T-helper 1 cell treated with Interleukin-12 subunit alpha and Interleukin-12 subunit beta and Interleukin-4 antibody, amounts not matched to agents 30 ng/mL and 1 ng/mL, for 36 hours (primary cell): ENCODE data around the gene SLC25A25. TPM values are rescaled to one million over a fixed set of nuclear protein-coding genes. Genes with fewer than 3 reads are reported as not detected.
"Not testable (repeated sequence)": the region's sequence is repeated elsewhere in the genome, so short reads cannot be mapped to it uniquely, and the experiment has no call there.

Source experiments
- intact Hi-C: fragments of 100-400 bp; cut with micrococcal nuclease; formaldehyde crosslinking; loops from one replicate; pipeline ENCODE4 v1.15.1; 2024
- total RNA-seq: library from RNA; stranded (reverse); gene quantifications from 2 replicates; pipeline ENCODE4 v1.2.3, GENCODE V29; 2022

SLC25A25 gene
- total RNA-seq, 1 donor from 2014 or later: 13.9 TPM

GRCh38 chr9:128123451-128124080, 55.5 kb downstream of the SLC25A25 start:
- intact Hi-C loops: no loop called here

GRCh38 chr9:128124451-128124850, 56.4 kb downstream of the SLC25A25 start:
- intact Hi-C loops: no loop called here

- intact Hi-C loops: loop anchor here (5.0 kb wide), 6 partner anchors 77 to 728 kb away; partner anchors contain the start of genes CDK9, DNM1, LRSAM1 and RPL12
Measured at GRCh38 chr9:128124873-128125579, 57.0 kb downstream of the SLC25A25 start.

DNA sequence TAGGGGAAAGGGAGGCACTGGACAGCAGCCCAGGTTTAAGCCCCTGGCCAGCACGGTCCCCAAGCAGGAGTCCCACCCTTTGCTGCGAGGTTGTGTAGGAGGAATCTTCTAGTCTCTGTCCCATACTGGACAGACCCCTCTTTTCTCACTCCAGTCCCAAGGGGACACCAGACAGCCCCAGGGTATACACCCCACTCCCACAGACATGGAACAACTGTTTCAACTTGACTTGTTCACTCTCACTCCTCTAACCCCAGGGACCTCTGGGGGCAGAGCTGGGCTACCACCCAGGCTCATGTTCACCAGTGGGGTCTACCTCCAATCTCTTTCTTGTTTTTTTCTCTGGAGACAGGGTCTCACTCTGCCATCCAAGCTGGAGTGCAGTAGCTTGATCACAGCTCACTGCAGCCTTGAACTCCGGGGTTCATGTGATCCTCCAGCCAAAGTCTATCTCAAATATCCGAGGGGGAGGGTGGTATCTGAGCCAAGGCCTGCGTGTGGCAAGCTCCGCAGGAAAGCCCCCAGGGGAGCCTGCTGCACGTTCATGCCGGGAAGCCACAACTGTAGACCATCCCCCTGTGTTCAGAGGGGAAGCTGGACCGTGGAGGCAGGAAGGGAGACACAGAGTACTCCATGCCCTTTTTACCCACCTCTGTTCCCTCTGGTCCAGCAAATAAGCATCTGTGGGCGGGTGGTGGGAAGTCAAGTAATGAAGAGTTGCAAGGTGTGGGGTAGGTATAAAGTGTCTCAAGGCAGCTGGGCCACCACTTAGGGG, 57.7 kb downstream of the SLC25A25 start:
- intact Hi-C loops: loop anchor here (2.0 to 5.0 kb wide), 7 partner anchors 77 to 728 kb away; partner anchors contain the start of genes CDK9, COQ4, DNM1 and LRSAM1

DNA sequence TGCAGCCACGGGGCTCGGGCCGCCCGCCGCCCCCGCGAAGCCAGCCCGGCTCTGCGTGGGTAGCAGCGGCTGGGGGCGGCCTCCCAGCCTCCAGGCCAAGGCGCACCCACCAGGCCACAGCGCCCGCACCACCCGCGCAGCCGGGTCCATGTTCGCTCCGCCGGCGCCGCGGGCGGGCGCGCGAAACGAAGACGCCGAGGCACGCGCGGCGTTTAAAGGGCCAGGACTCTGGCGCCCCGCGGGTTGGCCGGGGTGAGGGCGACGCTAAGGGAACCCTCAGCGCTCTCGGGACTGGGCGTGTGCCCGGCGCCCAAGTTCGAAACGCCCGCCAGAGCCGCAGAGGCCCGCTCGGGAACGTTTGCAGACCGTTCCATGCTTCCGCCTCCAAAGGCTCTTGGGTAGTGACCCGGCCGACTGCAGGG, 59.5 kb downstream of the SLC25A25 start, which contains the start of gene PTGES2:
PTGES2 (minus strand) TSS at position 162 of the 422 bp plus-strand sequence; CDS start at position 150, 12 bp downstream.
- intact Hi-C loops: loop anchor here (1.0 to 5.0 kb wide), 9 partner anchors 10 to 730 kb away; partner anchors contain the start of genes CDK9, COQ4, DNM1 and DPM2

DNA sequence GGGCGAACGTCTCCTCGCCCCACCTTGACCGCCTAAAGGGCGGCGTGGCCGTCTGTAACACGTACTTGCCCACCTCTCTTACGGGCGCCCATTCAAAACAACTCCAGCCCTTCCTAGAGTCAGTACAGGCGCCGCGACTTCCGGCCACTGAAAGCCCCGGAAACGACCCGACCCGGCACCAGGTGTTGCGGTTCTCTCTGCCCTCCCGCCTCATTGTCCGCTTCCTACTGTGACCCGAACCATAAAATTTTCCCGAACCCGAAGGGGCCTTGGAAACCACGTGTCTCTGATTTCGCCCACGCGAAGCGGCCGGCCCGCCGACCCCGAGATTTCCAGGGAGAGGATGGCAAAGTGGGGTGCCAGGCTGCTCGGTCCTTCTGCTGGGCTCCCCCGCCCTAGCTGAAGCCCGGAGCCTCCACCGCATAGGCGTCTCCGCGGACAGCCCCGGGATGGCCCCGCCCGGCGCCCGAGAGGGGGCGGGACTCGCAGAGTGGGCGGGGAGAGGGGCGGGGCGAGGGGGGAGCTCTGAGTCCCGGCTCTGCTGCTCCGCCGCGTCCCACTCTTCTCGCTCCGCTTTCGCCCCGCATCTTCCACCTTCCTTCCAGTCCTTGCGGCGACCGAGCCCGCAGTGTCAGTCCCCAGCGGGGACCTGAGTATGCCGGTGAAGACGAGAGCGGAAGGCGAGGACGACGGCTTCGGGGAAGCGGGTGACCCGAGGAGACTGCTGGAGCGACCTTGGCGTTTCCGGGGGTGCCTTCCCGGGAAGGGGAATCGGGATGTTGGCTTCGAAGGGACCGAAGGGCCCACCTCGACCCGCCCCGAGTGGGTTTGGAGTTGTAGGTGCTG, 60.2 kb downstream of the SLC25A25 start:
- intact Hi-C loops: loop anchor here (1.0 to 5.0 kb wide), 18 partner anchors 11 to 731 kb away; partner anchors contain the start of genes BBLN, CDK9, COQ4 and DNM1

- intact Hi-C loops: loop anchor here (1.0 to 5.0 kb wide), 15 partner anchors 13 to 732 kb away; partner anchors contain the start of genes BBLN, CDK9, DNM1 and LRSAM1
Measured at GRCh38 chr9:128128836-128129590, 61.0 kb downstream of the SLC25A25 start.

DNA sequence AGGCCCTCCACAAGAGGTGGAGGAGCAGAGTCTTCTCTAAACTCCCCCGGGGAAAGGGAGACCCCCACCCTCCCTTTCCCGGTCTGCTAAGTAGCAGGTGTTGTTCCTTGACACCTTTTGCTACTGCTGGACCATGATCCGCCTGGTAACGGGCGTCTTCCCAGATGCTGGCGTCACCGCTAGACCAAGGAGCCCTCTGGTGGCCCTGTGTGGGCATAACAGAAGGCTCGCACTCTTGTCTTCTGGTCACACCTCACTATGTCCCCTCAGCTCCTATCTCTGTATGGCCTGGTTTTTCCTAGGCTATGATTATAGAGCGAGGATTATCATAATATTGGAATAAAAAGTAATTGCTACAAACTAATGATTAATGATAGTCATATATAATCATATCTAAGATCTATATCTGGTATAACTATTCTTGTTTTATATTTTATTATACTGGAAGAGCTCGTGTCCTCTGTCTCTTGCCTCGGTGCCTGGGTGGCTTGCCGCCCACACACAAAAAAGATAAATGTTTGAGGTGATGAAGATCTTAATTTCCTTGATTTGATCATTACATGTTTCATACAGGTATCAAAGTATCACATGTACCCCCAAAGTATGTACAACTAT, 62.1 kb downstream of the SLC25A25 start:
- intact Hi-C loops: loop anchor here (5.0 kb wide), 6 partner anchors 72 to 733 kb away; partner anchors contain the start of genes CDK9, DNM1, LRSAM1 and RPL12

DNA sequence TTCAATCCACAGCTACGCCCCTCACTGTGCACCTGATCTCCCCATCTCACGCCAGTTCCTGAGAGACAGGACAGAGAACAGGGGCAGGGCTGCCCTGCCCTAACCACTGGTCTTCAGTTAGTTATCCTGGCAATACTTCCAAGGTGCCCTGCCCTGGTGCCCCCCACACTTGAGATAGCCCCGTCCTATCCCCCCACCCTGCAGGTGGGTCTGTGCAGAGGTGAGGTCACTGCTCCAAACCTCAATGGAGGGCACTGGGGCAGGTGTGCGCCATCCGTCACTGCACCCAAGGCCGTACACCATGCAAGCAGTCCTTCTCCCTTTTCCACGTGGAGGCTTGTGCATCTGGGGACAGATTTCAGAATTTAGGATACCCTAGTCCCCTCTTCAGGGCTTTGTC, 62.6 kb downstream of the SLC25A25 start:
- intact Hi-C loops: not testable (repeated sequence)

- intact Hi-C loops: not testable (repeated sequence)
Measured at GRCh38 chr9:128131346-128131745, 63.3 kb downstream of the SLC25A25 start.

DNA sequence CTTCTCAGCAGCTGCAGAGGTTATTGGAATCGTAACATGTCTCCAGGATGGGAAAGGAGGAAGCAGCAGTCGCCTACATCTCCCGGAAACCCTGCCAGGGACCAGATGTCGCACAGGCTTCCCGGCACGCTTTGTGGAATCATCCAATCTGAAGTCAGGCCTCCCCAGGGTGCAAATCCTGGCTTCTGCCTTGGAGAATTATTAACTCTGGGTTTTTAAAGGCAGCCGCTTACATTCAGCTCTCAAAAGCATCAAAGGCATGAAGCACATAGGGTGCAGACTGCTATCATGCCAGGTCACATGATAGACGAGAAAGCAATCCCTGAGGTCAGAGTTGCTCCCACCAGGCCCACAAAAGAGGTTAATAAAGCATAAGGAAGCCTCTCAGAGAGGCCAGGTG, 64.1 kb downstream of the SLC25A25 start:
- intact Hi-C loops: not testable (repeated sequence)

DNA sequence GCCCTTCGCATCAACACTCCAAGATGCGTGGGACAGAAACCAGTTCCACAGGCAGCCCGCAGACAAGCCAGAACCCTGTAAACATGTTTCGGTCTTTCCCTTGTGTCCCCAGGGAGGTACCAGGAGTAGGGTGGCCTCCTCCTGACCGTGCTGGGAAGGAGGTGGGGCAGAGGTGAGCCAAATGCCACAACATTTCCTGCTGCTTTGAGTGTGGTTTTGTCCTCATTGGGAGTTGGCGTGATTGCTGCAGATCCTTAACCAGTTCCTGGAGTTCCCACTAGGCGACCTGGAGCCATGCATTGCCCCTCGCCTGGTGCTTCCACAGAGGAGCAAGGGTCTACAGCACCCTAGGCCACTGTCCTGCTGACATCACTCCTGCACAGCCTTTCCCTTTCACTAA, 67.5 kb downstream of the SLC25A25 start:
- intact Hi-C loops: not testable (repeated sequence)

GRCh38 chr9:128136816-128137793, 69.1 kb downstream of the SLC25A25 start:
- intact Hi-C loops: no loop called here

- intact Hi-C loops: no loop called here
Measured at GRCh38 chr9:128138001-128138400, 70.0 kb downstream of the SLC25A25 start.

- intact Hi-C loops: no loop called here
Measured at GRCh38 chr9:128139621-128140020, 71.6 kb downstream of the SLC25A25 start.

- intact Hi-C loops: loop anchor here (1.0 kb wide), 1 partner anchor 13 kb away; no protein-coding TSS in a partner anchor
Measured at GRCh38 chr9:128141604-128142003, 73.6 kb downstream of the SLC25A25 start.

DNA sequence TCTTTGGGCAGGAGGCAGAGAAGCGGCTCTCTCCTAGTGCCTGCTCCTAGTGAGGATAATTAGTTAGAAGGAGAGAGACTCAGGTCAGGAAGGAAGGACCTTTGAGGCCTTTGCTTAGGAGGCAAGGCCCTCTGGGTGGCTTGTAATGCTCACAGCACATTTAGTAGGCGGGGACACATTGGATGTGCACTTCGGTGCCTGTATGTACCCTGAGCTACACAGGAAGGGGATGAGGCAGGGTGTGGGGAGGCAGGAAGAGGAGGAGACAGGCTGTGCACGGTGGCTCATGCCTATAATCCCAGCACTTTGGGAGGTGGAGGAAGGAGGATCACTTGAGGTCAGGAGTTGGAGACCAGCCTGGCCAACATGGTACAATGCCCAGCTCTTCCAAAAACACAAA, 74.0 kb downstream of the SLC25A25 start:
- intact Hi-C loops: loop anchor here (1.0 kb wide), 1 partner anchor 14 kb away; no protein-coding TSS in a partner anchor

GRCh38 chr9:128142596-128142995, 74.6 kb downstream of the SLC25A25 start:
- intact Hi-C loops: loop anchor here (1.0 kb wide), 1 partner anchor 14 kb away; no protein-coding TSS in a partner anchor
